ENCODE results near the gene C2orf68. TPM values are rescaled to one million over a fixed set of nuclear protein-coding genes. Genes with fewer than 3 reads are reported as not detected.

C2orf68 gene
- total and polyA plus RNA-seq, 2 of the 13 experiments (the other 11 are each of a cell fraction or from before 2014, with no cell fraction given) = 47.1 to 77.4 TPM

- TF ChIP-seq ZNF414 (CRISPR knock-in tag; IDR thresholded peaks at IDR 0.05) (no peak), REST (IDR thresholded peaks at IDR 0.05; ENCODE audit: borderline replicate concordance in 1 of 2, low read depth in 1 of 2, low read length in 2 of 2) (peak in 1 of 2 experiments; percentile 20; a peak in 1 of 4 replicates), GMEB2 (CRISPR knock-in tag; IDR thresholded peaks at IDR 0.05; ENCODE audit: low read depth) (no peak), RAD51 (IDR thresholded peaks at IDR 0.05; ENCODE audit: borderline replicate concordance) (no peak), FIP1L1 (IDR thresholded peaks at IDR 0.05; ENCODE audit: borderline replicate concordance, insufficient read depth, low read depth, low read length) (no peak), SKIL (CRISPR knock-in tag; IDR thresholded peaks at IDR 0.05; ENCODE audit: borderline replicate concordance) (0 out of 2 replicates have a peak, but pooled peaks have one; percentile 56), CHD2 (IDR thresholded peaks at IDR 0.05; ENCODE audit: low read depth, low read length) (no peak), ZNF280D (CRISPR knock-in tag; IDR thresholded peaks at IDR 0.05) (no peak), ZNF180 (CRISPR knock-in tag; IDR thresholded peaks at IDR 0.05; ENCODE audit: borderline replicate concordance, low read depth) (no peak), MED13 (CRISPR knock-in tag; IDR thresholded peaks at IDR 0.05) (no peak), MEF2D (CRISPR knock-in tag; IDR thresholded peaks at IDR 0.05) (peak; percentile 76; the same call in 1 of the 2 replicates), ZNF44 (CRISPR knock-in tag; IDR thresholded peaks at IDR 0.05) (0 out of 2 replicates have a peak, but pooled peaks have one; percentile 45)
Measured at GRCh38 chr2:85589982-85590791, 21.7 kb downstream of the C2orf68 start (continued).
